AG04449 (cell line): Measurements from ENCODE around the gene LRRC23.
"Not testable (repeated sequence)": the region's sequence is repeated elsewhere in the genome, so short reads cannot be mapped to it uniquely, and the experiment has no call there.

ENCODE experiments used
- CTCF ChIA-PET: fragments of 350-600 bp; formaldehyde crosslinking; extraction: SDS; loops from one replicate; lab custom pipeline; 2021; ENCODE audit warnings: antibody characterized with exemption; lab: Yijun Ruan, JAX
- POLR2A ChIA-PET: fragments of 400-600, 350-600 bp; formaldehyde crosslinking; extraction: SDS; loops from one replicate; lab custom pipeline; 2020; ENCODE audit warnings: antibody characterized with exemption, inconsistent platforms; lab: Yijun Ruan, JAX
- DNase-seq: peaks from one replicate; pipeline ENCODE4 v3.0.0-alpha.2; 2010; ENCODE audit warnings: low read depth, low spot score
- H3K4me3 ChIP-seq: 2 replicates; pipeline ENCODE4 v1.5.1; 2011; ENCODE audit warnings: low read depth, mild to moderate bottlenecking, control low read depth, low read length
- TF ChIP-seq, protein P1 (sequence below): IDR thresholded peaks from one replicate; pipeline ENCODE4 v1.5.1; 2011; ENCODE audit warnings: mild to moderate bottlenecking, moderate library complexity, low read length, control low read depth, inconsistent platforms; ENCODE audit not compliant: insufficient read depth; ENCODE audit errors: missing control alignments

LRRC23 gene

GRCh38 chr12:6891646-6892001 lies 13.0 kb upstream of the LRRC23 start:
- H3K4me3 ChIP-seq = peak overlapping the region; percentile 57
- TF ChIP-seq, protein P1, sequence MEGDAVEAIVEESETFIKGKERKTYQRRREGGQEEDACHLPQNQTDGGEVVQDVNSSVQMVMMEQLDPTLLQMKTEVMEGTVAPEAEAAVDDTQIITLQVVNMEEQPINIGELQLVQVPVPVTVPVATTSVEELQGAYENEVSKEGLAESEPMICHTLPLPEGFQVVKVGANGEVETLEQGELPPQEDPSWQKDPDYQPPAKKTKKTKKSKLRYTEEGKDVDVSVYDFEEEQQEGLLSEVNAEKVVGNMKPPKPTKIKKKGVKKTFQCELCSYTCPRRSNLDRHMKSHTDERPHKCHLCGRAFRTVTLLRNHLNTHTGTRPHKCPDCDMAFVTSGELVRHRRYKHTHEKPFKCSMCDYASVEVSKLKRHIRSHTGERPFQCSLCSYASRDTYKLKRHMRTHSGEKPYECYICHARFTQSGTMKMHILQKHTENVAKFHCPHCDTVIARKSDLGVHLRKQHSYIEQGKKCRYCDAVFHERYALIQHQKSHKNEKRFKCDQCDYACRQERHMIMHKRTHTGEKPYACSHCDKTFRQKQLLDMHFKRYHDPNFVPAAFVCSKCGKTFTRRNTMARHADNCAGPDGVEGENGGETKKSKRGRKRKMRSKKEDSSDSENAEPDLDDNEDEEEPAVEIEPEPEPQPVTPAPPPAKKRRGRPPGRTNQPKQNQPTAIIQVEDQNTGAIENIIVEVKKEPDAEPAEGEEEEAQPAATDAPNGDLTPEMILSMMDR = no peak
- ChIA-PET POLR2A (interaction anchor here (0.6 to 1.8 kb wide), 11 partner anchors 10 to 203 kb away, joined by 3 to 23 read pairs (median 6); partner anchors contain the start of genes CDCA3, LRRC23, SPSB2 and TPI1), CTCF (interaction anchor here (0.8 to 2.8 kb wide), 28 partner anchors 9 to 746 kb away, joined by 3 to 53 read pairs (median 4); partner anchors contain the start of genes LRRC23 and SPSB2)
- DNase-seq = no peak

DNA sequence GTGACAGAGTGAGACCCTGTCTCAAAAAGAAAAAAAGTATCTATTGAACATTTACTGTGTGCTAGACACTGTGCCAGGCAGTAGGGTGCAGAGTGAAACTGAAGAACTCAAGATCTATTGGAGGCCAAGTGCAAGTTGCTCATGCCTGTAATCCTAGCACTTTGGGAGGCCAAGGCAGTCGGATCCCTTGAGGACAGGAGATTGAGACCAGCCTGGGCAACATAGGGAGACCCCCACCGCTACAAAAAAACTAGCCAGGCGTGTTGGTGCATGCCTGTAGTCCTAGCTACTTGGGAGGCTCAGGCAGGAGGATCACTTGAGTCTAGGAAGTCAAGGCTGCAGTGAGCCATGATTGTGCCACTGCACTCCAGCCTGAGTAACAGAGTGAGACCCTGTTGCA lies 11.9 kb upstream of the LRRC23 start:
- H3K4me3 ChIP-seq, DNase-seq, POLR2A ChIA-PET: not testable (repeated sequence)
- CTCF ChIA-PET = interaction anchor here (1.2 to 2.8 kb wide), 9 partner anchors 7 to 745 kb away, joined by 3 to 53 read pairs (median 17); partner anchors contain the start of genes LRRC23 and SPSB2

DNA sequence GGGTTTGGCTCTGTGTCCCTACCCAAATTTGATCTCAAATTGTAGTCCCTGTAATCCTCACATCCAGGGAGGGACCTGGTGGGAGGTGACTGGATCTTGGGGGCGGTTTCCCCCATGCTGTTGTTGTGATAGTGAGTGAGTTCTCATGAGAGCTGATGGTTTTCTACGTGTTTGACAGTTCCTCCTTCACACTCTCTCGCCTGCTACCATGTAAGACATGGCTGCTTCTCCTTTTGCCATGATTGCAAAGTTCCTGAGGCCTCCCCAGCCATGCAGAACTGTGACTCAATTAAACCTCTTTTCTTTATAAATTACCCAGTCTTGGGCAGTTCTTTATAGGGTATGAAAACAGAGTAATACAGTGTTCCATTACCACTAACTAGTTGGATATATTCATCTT lies 10.3 kb upstream of the LRRC23 start:
- no peak for DNase-seq
- TF ChIP-seq, protein P1 = no peak
- CTCF ChIA-PET = interaction anchor here (0.7 to 1.7 kb wide), 2 partner anchors 22 to 30 kb away, joined by 3 to 9 read pairs; partner anchors contain the start of gene SPSB2
- no peak overlapping the region for H3K4me3 ChIP-seq
- POLR2A ChIA-PET = interaction anchor here (0.6 kb wide), 1 partner anchor 385 kb away, joined by 4 read pairs; no protein-coding TSS in a partner anchor

- no peak for DNase-seq
- ChIA-PET POLR2A (no interaction called here), CTCF (interaction anchor here (0.7 to 1.2 kb wide), 4 partner anchors 8 to 41 kb away, joined by 3 to 6 read pairs (median 4); partner anchors contain the start of gene SPSB2)
- TF ChIP-seq, protein P1 = no peak
- H3K4me3 ChIP-seq = no peak overlapping the region
These were observed 7.7 kb upstream of the LRRC23 start for GRCh38 chr12:6896846-6897435.

- TF ChIP-seq, protein P1 = no peak
- no peak for DNase-seq
- H3K4me3 ChIP-seq = no peak overlapping the region
- POLR2A ChIA-PET = interaction anchor here (1.1 kb wide), 1 partner anchor 32 kb away, joined by 4 read pairs; the partner anchor contains the start of gene TPI1
- CTCF ChIA-PET = interaction anchor here (1.5 to 1.9 kb wide), 2 partner anchors 8 to 14 kb away, joined by 4 to 17 read pairs; no protein-coding TSS in a partner anchor
These were observed 5.2 kb upstream of the LRRC23 start for GRCh38 chr12:6899427-6899826.

GRCh38 chr12:6899837-6900519 lies 4.6 kb upstream of the LRRC23 start:
- ChIA-PET POLR2A (no interaction called here), CTCF (interaction anchor here (1.5 to 1.9 kb wide), 2 partner anchors 8 to 13 kb away, joined by 4 to 17 read pairs; no protein-coding TSS in a partner anchor)
- no peak overlapping the region for H3K4me3 ChIP-seq
- TF ChIP-seq, protein P1 = no peak
- no peak for DNase-seq
